T-cell (primary cell): ENCODE data around the gene DDX56. TPM values are rescaled to one million over a fixed set of nuclear protein-coding genes. Genes with fewer than 3 reads are reported as not detected.
A peak's percentile ranks its signal among the peaks of the same experiment; 100 is the strongest.
"Not testable (repeated sequence)": the region's sequence is repeated elsewhere in the genome, so short reads cannot be mapped to it uniquely, and the experiment has no call there.

Experiments
- ATAC-seq, 4 experiments: fragments of 200-7000 bp in 3 of 4; fragments of 150-1000 bp in 1 of 4; cut with Tn5 transposase; replicated peaks in 1 of 4; 1 replicate in 3 of 4; 2 replicates in 1 of 4; pipeline ENCODE4 v1.10.0; 2021; ENCODE audit warnings: moderate library complexity in 3 of 4, mild to moderate bottlenecking in 2 of 4, moderate number of reproducible peaks in 1 of 4
- CTCF ChIA-PET, 2 donors: fragments of 300-600 bp; sonication (Branson Sonifier 250); formaldehyde crosslinking; loops; one replicate each; lab custom pipeline; 2022; ENCODE audit warnings: antibody characterized with exemption in 2 of 2; lab: Charles Lee
- POLR2A ChIA-PET, 2 donors: fragments of 300-600 bp; sonication (Branson Sonifier 250); formaldehyde crosslinking; loops; one replicate each; lab custom pipeline; 2022; ENCODE audit warnings: antibody characterized with exemption in 2 of 2; lab: Charles Lee
- DNase-seq, 35 experiments: peaks; one replicate each; pipeline versions ENCODE4 v3.0.0 to v3.0.0-alpha.2; 2013 to 2023
- H3K27ac ChIP-seq: one replicate; pipeline ENCODE4 v1.5.1; 2013; ENCODE audit warnings: low read length
- H3K27me3 ChIP-seq, 2 experiments: replicated peaks in 1 of 2; 1 replicate in 1 of 2; 2 replicates in 1 of 2; pipeline versions ENCODE4 v1.6.1 to v1.7.0; 2013; ENCODE audit warnings: low read length in 1 of 2, mixed read lengths in 1 of 2; ENCODE audit not compliant: control insufficient read depth in 2 of 2, insufficient read depth in 2 of 2; ENCODE audit errors: extremely low read depth in 1 of 2
- H3K36me3 ChIP-seq, 2 donors: 1 replicate in 1 of 2; 2 replicates in 1 of 2; pipeline versions ENCODE4 v1.6.1 to v1.7.0; 2013; ENCODE audit warnings: low read length in 1 of 2; ENCODE audit not compliant: control insufficient read depth in 2 of 2, insufficient read depth in 1 of 2; ENCODE audit errors: extremely low read depth in 1 of 2
- H3K4me1 ChIP-seq, 2 experiments: 1 replicate in 1 of 2; 2 replicates in 1 of 2; pipeline versions ENCODE4 v1.6.1 to v1.7.0; 2013; ENCODE audit warnings: low read length in 2 of 2, mixed read lengths in 1 of 2; ENCODE audit not compliant: insufficient read depth in 2 of 2, control insufficient read depth in 1 of 2; ENCODE audit errors: extremely low read depth in 1 of 2
- H3K4me3 ChIP-seq, 2 donors: 1 replicate in 1 of 2; 2 replicates in 1 of 2; pipeline versions ENCODE4 v1.5.1 to v1.7.0; 2013; ENCODE audit warnings: mild to moderate bottlenecking in 2 of 2, low read length in 1 of 2, moderate library complexity in 1 of 2; ENCODE audit not compliant: control insufficient read depth in 1 of 2; ENCODE audit errors: extremely low read depth in 1 of 2
- H3K9me3 ChIP-seq: 2 replicates; pipeline ENCODE4 v1.7.0; 2013
- H3K27ac Mint-ChIP-seq, 2 donors: one replicate each; pipeline ENCODE4 v1.8.0; 2020 to 2021; ENCODE audit warnings: mild to moderate bottlenecking in 2 of 2, mixed read lengths in 2 of 2
- H3K27me3 Mint-ChIP-seq, 2 donors: one replicate each; pipeline ENCODE4 v1.8.0; 2021 to 2022; ENCODE audit warnings: mixed read lengths in 2 of 2
- H3K36me3 Mint-ChIP-seq: one replicate; pipeline ENCODE4 v1.8.0; 2021; ENCODE audit warnings: mixed read lengths
- H3K4me1 Mint-ChIP-seq, 3 donors: one replicate each; pipeline ENCODE4 v1.8.0; 2020 to 2022; ENCODE audit warnings: mixed read lengths in 3 of 3, mild to moderate bottlenecking in 1 of 3
- H3K4me3 Mint-ChIP-seq, 3 donors: one replicate each; pipeline ENCODE4 v1.8.0; 2020 to 2022; ENCODE audit warnings: mild to moderate bottlenecking in 3 of 3, mixed read lengths in 3 of 3, moderate library complexity in 3 of 3
- H3K9me3 Mint-ChIP-seq, 3 donors: one replicate each; pipeline ENCODE4 v1.8.0; 2020 to 2022; ENCODE audit warnings: mixed read lengths in 3 of 3
- WGBS: methylation state at CpG from one replicate; pipeline ENCODE4 v1.1.5; 2013; ENCODE audit warnings: missing lambda C conversion rate; ENCODE audit not compliant: insufficient coverage; 5-methylcytosine and 5-hydroxymethylcytosine counted together
- total RNA-seq, 35 experiments: library from RNA in 6 of 35; stranded (reverse) in 6 of 35; fragments of 120-200 nt in 1 of 35; gene quantifications; one replicate each; pipeline versions ENCODE4 v1.2.1 to v1.2.4 and lab custom pipeline; 2013 to 2026

The DDX56 gene
- total RNA-seq, 5 donors from 2014 or later (not counting 1 experiment from before 2014, with no cell fraction given), result 97.5 to 118 (median 107) TPM

DNA sequence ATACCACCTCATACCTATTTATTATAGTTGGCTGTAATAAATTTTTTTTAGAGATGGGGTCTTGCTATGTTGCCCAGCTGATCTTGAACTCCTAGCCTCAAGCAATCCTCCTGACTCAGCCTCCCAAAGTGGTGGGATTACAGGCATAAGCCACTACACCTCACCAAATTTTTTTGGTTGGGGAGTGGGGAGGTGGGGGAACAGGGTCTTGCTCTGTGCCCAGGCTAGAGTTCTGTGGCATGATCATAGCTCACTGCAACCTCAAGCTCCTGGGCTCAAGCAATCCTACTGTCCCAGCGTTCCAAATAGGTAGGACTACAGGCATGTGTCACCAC is 28.8 kb upstream of the DDX56 start:
- Mint-ChIP-seq H3K27me3 (no peaks in the 10 kb centered on the region), H3K9me3 (no peaks in the 10 kb centered on the region), H3K4me1 (peaks cover 16 to 21% (median 19%) of the 10 kb centered on the region in 3 donors), H3K4me3 (no peak overlapping the region), H3K27ac (no peak overlapping the region), H3K36me3 (peaks cover 2% of the 10 kb centered on the region)
- DNase-seq (no peak), ATAC-seq (no peak)
- Histone ChIP-seq H3K4me3 (no peak overlapping the region), H3K36me3 (no peaks in the 10 kb centered on the region), H3K9me3 (no peaks in the 10 kb centered on the region), H3K27me3 (peaks cover 0 to 3% of the 10 kb centered on the region in 2 experiments), H3K4me1 (peaks cover 5 to 17% of the 10 kb centered on the region in 2 experiments), H3K27ac (no peak overlapping the region)
- CTCF ChIA-PET, result interaction anchor here in 1 of 2 donors (0.7 kb wide), 2 partner anchors 315 to 371 kb away, joined by 3 read pairs; no protein-coding TSS in a partner anchor
- 71% methylated on average over 1 of the region's 1 CpG for WGBS
- POLR2A ChIA-PET, result no interaction called here

DNA sequence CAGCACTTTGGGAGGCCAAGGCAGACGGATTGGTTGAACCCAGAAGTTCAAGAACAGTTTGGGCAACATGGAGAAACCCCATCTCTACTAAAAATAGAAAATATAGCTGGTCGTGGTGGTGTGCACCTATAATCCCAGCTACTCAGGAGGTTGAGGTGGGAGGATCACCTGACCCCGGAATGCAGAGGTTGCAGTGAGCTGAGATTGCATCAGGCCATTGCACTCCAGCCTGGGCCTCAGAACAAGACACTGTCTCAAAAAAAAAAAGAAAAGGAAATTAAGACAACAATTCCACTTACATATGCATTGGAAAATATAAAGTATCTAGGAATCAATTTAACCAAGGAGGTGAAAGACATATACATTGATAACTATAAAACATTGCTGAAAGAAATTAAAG is 25.5 kb upstream of the DDX56 start:
- no peaks in the 10 kb centered on the region for H3K9me3 ChIP-seq
- H3K27me3 ChIP-seq, result peaks cover 0 to 3% of the 10 kb centered on the region in 2 experiments
- Mint-ChIP-seq H3K27me3 (no peaks in the 10 kb centered on the region), H3K9me3 (no peaks in the 10 kb centered on the region), H3K27ac (no peak overlapping the region), H3K36me3 (no peaks in the 10 kb centered on the region), H3K4me3 (no peak overlapping the region), H3K4me1 (no peaks in the 10 kb centered on the region)
- DNase-seq, result no peak
- no peaks in the 10 kb centered on the region for H3K4me1 ChIP-seq
- WGBS, result no CpG with 5 or more reads among the region's 3 CpGs
- CTCF ChIA-PET, result interaction anchor here (0.6 kb wide), 2 partner anchors 11 to 129 kb away, joined by 3 to 8 read pairs; no protein-coding TSS in a partner anchor
- no peak for ATAC-seq
- H3K4me3 ChIP-seq, result no peak overlapping the region
- no peaks in the 10 kb centered on the region for H3K36me3 ChIP-seq
- H3K27ac ChIP-seq, result no peak overlapping the region
- POLR2A ChIA-PET, result no interaction called here

DNA sequence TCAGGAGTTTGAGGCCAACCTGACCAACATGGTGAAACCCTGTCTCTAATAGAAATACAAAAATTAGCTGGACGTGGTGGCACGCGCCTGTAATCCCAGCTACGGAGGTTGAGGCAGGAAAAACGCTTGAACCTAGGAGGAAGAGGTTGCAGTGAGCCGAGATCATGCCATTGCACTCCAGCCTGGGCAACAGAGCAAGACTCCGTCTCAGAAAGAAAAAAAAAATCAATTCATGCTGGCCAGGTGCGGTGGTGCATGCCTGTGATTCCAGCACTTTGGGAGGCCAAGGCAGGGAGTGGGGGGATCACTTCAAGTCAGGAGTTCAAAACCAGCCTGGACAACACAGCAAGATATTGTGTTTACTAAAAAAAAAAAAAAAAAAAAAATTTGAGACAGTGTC is 23.5 kb upstream of the DDX56 start:
- H3K4me3 ChIP-seq, H3K4me3 Mint-ChIP-seq, H3K27me3 Mint-ChIP-seq, H3K36me3 Mint-ChIP-seq, H3K27me3 ChIP-seq, H3K4me1 ChIP-seq, DNase-seq, POLR2A ChIA-PET, ATAC-seq, H3K4me1 Mint-ChIP-seq, CTCF ChIA-PET, H3K9me3 Mint-ChIP-seq, H3K27ac Mint-ChIP-seq, H3K36me3 ChIP-seq, H3K9me3 ChIP-seq, H3K27ac ChIP-seq: not testable (repeated sequence)
- WGBS, result 95% methylated on average over 7 of the region's 8 CpGs

DNA sequence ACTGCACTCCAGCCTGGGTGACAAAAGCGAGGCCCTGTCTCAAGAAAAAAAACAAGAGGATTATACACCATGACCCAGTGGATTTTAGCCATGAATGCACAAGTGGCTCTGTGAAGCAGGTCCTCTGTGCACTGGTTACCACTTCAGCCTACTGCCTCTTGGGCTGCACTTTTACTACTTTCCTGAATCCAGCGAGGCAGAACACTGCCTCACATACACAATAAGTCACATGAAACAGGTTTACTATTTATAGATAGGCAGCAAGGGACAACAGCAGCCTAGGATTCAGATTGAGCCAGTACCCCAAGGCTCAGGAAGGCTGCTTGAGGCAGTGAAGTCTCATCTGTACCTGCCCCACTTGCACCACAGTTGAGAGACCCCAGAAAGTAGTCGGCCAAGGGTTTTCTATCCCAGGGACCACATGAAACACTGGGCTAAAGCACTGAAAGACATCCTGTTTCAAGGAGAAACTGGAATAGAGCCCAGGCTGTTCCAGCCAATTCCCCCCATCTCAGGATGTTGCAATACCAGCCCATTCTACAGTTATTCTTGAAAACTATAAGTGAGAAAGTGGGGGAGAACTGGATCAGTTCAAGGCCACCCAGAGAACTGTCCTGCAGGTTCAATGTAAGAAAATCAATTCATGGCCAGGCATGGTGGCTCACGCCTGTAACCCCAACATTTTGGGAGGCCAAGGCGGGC is 22.4 kb upstream of the DDX56 start:
- no peak overlapping the region for H3K27ac ChIP-seq
- CTCF ChIA-PET, result no interaction called here
- no peaks in the 10 kb centered on the region for H3K36me3 ChIP-seq
- no peaks in the 10 kb centered on the region for H3K27me3 Mint-ChIP-seq
- DNase-seq (no peak), ATAC-seq (no peak)
- H3K9me3 ChIP-seq, result no peaks in the 10 kb centered on the region
- POLR2A ChIA-PET, result interaction anchor here (0.6 kb wide), 2 partner anchors 14 to 17 kb away, joined by 4 to 9 read pairs; no protein-coding TSS in a partner anchor
- H3K4me1 ChIP-seq, result no peaks in the 10 kb centered on the region
- H3K36me3 Mint-ChIP-seq, result no peaks in the 10 kb centered on the region
- no peaks in the 10 kb centered on the region for H3K9me3 Mint-ChIP-seq
- peaks cover 0 to 9% of the 10 kb centered on the region in 2 experiments for H3K27me3 ChIP-seq
- no peak overlapping the region for H3K27ac Mint-ChIP-seq
- H3K4me3 ChIP-seq, result no peak overlapping the region
- H3K4me3 Mint-ChIP-seq, result no peak overlapping the region
- WGBS, result 65% methylated on average over 4 of the region's 5 CpGs
- no peaks in the 10 kb centered on the region for H3K4me1 Mint-ChIP-seq

DNA sequence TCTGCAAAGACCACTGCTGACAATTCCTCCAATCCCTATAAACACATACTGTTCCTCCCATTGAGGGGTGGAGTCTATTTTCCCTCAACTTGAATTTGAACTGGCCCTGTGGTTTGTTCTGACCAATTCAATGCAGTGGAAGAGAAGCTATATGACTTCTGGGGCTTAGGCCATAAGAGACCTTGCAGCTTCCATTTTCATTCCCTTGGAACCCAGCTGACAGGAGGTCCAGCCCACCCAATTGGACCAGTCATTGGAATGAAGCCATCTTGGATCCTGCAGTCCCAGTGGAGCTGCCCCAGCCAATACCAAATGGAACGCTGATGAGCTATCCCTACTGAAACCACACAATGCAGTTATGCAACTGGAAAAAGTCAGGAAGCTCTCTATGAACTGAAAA is 17.2 kb upstream of the DDX56 start:
- no peak for DNase-seq
- Histone ChIP-seq H3K36me3 (no peaks in the 10 kb centered on the region), H3K27me3 (peaks cover 0 to 6% of the 10 kb centered on the region in 2 experiments), H3K4me1 (peaks cover 0 to 3% of the 10 kb centered on the region in 2 experiments), H3K4me3 (no peak overlapping the region), H3K27ac (no peak overlapping the region), H3K9me3 (no peaks in the 10 kb centered on the region)
- H3K27ac Mint-ChIP-seq, result no peak overlapping the region
- 100% methylated on average over 1 of the region's 1 CpG for WGBS
- peaks cover 5 to 7% (median 7%) of the 10 kb centered on the region in 3 donors for H3K4me1 Mint-ChIP-seq
- no peaks in the 10 kb centered on the region for H3K9me3 Mint-ChIP-seq
- no peaks in the 10 kb centered on the region for H3K36me3 Mint-ChIP-seq
- ChIA-PET POLR2A (interaction anchor here in 1 of 2 donors (0.6 to 1.0 kb wide), 2 partner anchors 8 to 66 kb away, joined by 4 to 5 read pairs; no protein-coding TSS in a partner anchor), CTCF (interaction anchor here (0.6 to 1.7 kb wide), 5 partner anchors 8 to 324 kb away, joined by 3 to 5 read pairs (median 4); no protein-coding TSS in a partner anchor)
- no peak for ATAC-seq
- H3K4me3 Mint-ChIP-seq, result no peak overlapping the region
- no peaks in the 10 kb centered on the region for H3K27me3 Mint-ChIP-seq

DNA sequence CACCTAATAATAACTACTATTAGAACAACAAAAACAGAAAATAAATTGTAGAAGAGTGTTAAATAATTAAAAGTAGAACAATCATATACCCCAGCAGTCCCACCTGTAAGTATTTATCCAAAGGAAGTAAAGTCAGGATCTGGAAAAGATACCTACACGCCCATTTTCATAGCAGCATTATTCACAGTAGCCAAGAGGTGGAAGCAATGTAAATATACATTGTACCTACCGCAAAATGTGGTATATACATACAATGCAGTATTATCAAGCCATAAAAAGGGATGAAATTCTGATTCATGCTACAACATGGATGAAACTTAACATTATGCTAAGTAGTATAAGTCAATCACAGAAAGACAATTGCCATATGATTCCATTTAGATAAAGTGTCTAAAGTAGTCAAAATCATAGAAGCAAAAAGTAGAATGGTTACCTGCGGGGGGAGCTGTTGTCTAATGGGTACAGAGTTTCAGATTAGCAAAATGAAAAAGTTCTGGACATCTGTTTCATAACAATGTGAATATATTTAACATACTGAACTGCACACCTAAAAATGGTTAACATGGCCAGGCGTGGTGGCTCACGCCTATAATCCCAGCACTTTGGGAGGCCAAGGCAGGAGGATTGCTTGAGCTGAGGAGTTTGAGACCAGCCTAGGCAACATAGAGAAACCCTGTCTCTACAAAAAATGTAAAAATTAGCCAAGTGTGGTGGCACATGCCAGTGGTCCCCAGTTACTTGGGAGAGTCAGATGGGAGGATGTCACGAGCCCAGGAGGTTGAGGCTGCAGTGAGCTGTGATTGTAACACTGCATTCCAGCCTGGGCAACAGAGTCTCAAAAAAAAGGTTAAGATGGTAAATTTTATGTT is 14.4 kb upstream of the DDX56 start:
- Histone ChIP-seq H3K4me3 (no peak overlapping the region), H3K27me3 (peaks cover 0 to 6% of the 10 kb centered on the region in 2 experiments), H3K4me1 (peaks cover 0 to 5% of the 10 kb centered on the region in 2 experiments), H3K36me3 (no peaks in the 10 kb centered on the region), H3K27ac (no peak overlapping the region), H3K9me3 (no peaks in the 10 kb centered on the region)
- WGBS, result 0% methylated on average over 1 of the region's 6 CpGs
- Mint-ChIP-seq H3K27me3 (no peaks in the 10 kb centered on the region), H3K4me1 (peaks cover 5 to 9% (median 7%) of the 10 kb centered on the region in 3 donors), H3K4me3 (no peak overlapping the region), H3K27ac (peak overlapping the region in 1 of 2 donors; percentile 62), H3K36me3 (no peaks in the 10 kb centered on the region), H3K9me3 (no peaks in the 10 kb centered on the region)
- CTCF ChIA-PET, result interaction anchor here (0.6 to 1.4 kb wide), 7 partner anchors 11 to 548 kb away, joined by 3 to 6 read pairs (median 3); no protein-coding TSS in a partner anchor
- ATAC-seq (peak; percentile 70 to 85 (median 72)), DNase-seq (peak in 30 of 35 experiments; percentile 30 to 79 (median 56))
- POLR2A ChIA-PET, result interaction anchor here in 1 of 2 donors (0.6 kb wide), 1 partner anchor 44 kb away, joined by 4 read pairs; no protein-coding TSS in a partner anchor
